GM21381 (cell line): ENCODE measurements around the gene FAM219A.
"Not testable (repeated sequence)": the region's sequence is repeated elsewhere in the genome, so short reads cannot be mapped to it uniquely, and the experiment has no call there.

Experiments
- ATAC-seq: cut with Tn5 transposase; IDR thresholded peaks from one replicate; pipeline ENCODE4 v1.9.1; 2021; ENCODE audit warnings: mild to moderate bottlenecking, moderate library complexity; ENCODE audit not compliant: unreplicated experiment

Gene FAM219A

GRCh38 chr9:34485822-34486221, 27.5 kb upstream of the FAM219A start:
- ATAC-seq, result no peak

- ATAC-seq, result no peak
Measured at GRCh38 chr9:34484678-34485077, 26.3 kb upstream of the FAM219A start.

DNA sequence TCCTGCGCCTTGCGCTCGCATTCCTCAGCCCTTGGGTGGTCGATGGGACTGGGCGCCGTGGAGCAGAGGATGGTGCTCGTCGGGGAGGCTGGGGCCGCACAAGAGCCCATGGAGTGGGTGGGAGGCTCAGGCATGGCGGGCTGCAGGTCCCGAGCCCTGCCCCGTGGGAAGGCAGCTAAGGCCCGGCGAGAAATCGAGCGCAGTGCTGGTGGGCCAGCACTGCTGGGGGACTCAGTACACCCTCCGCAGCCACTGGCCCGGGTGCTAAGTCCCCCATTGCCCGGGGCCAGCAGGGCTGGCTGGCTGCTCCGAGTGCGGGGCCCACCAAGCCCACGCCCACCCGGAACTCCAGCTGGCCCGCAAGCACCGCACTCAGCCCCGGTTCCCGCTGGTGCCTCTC, 24.4 kb upstream of the FAM219A start:
- ATAC-seq, result not testable (repeated sequence)

DNA sequence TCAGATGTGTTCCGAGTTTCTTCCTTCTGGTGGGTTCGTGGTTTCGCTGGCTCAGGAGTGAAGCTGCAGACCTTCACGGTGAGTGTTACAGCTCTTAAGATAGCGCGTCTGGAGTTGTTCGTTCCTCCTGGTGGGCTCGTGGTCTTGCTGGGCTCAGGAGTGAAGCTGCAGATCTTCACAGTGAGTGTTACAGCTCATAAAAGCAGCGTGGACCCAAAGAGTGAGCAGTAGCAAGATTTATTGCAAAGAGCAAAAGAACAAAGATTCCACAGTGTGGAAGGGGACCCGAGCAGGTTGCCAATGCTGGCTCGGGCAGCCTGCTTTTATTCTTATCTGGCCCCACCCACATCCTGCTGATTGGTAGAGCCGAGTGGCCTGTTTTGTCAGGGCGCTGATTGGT, 23.2 kb upstream of the FAM219A start:
- ATAC-seq, result not testable (repeated sequence)

GRCh38 chr9:34479431-34479866, 21.1 kb upstream of the FAM219A start:
- no peak for ATAC-seq

- ATAC-seq, result no peak
Measured at GRCh38 chr9:34477541-34477940, 19.2 kb upstream of the FAM219A start.

DNA sequence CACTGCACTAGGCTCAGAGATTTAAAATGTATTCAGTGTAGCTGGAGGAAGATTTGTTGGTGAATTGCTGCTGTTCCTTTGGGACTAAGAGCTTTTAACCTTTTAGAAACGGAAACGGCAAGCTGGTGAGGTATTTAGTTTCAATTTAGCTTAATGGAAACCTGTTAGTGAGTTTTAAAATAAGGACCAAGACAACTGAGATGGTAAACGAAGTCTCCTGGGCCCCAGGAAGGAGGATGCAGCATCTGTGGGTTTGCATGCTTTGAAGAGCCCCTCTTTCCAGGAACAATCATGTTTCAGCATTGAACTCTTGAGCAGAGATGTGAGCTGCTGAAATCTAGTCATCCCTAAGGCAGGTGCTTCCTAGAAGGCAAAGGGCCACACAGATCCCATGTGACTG, 16.7 kb upstream of the FAM219A start:
- no peak for ATAC-seq

DNA sequence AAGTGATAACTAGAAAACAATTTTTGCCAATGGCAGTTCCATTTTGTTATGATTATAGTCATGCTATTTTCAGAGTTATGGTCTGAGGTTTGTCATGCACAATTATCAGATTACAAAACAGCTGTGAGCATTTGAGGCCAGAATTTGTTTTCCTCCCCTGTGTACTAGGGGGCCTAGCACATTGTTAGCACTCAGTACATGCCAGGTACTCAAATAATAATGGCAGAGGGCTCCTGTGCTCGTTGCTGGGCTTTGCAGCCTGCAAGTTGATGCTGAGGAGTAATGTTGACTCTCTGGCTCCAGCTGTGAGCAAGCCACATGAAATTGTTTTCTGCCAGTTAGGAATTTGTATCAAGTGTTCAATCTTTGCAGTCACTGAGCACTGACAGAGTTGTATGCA, 7.1 kb upstream of the FAM219A start:
- no peak for ATAC-seq

DNA sequence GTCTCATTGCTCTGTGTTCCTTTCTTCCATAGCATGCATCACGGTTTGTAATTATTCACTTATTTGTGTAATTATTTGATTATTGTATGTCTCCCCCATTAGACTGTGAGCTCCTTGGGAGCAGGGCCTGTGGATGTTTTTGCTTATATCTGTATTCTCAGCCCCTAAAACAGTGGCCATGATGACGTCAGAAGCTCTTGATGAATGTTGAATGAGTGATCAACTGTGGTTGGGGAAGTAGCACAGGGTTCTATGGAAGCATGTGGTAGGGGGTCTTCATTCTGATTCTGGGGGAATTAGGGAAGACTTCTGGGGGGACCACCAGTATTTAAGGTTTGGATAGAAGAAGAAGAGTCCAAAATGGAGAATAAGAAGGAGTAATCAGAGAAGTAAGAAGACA, 6.2 kb upstream of the FAM219A start:
- no peak for ATAC-seq

DNA sequence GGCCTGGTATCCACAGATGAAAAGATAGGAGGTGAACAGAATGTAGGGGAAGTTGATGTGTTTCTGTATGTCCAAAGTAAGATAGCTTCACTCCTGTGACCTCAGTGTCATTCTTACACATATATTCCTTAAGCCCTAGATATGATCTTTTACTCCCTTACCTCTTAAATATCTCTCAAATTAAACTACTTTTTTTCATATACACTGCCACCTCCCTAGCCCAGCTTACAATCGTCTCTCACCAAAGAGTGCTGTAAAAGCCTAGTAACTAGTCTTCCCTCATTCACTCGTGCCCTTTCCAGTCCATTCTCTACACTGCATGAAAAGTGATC, 5.5 kb upstream of the FAM219A start:
- no peak for ATAC-seq

GRCh38 chr9:34463098-34463900, 4.9 kb upstream of the FAM219A start:
- no peak for ATAC-seq

GRCh38 chr9:34459941-34460340, 1.6 kb upstream of the FAM219A start:
- no peak for ATAC-seq

- ATAC-seq, result no peak
Measured at GRCh38 chr9:34459356-34459755, 986 bp upstream of the FAM219A start.

DNA sequence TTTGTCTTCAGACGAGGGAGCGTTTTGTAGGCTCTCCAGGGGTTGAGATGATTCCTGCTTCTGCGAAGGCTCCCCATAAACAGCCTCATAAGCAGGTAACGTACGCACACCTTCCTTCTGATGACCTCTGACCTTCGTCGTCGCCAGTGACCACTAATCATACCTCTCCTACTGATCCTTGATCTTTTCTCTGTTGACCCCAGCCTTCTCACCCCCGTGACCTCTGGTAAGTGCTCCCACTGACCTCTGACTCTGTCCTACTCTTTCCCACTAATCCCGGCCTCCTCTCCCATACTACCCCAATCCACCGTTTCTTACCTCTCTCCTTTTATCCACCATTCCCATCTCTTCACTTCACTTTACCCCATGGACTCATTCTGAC, 580 bp upstream of the FAM219A start:
- ATAC-seq, result no peak

GRCh38 chr9:34457266-34458012, 931 bp downstream of the FAM219A start:
- no peak for ATAC-seq

DNA sequence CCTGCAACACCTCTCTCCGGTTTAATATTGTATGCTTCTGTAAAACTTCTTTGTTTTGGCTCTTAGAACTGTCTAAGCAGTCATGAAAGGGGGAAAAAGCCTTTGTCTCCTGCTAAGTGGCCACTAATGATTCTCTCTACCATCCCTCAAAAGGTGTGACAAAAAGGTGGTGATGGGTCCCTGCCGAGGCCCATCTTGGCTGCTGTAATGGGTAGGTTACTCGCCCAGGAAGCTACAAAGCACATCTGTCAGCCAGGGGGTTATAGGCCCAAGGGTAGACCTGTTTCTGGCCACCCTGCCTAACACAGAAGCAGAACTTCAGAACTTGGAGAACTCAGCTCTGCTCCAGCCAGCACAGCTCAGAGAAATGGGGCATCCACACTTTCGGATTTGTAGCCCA, 1.6 kb downstream of the FAM219A start:
- ATAC-seq, result no peak

DNA sequence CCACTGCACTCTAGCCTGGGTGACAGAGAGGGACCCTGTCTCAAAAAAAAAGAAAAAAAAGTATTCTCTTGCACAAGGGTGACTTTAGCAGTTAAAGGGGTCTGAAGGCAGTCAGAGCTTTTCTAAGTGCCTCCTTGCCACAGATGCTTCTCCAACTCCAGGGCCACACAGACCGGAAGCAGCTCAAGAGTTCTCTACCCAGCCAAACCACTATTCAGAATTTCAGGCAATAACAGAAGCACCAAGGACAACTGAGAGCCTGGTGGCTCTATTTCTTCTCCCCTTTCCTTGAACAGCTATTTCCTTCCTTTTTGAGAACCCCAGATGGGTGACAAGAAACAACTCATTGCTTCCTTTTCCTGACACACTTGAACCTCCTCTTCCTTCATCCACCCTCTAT, 2.2 kb downstream of the FAM219A start:
- ATAC-seq, result no peak

DNA sequence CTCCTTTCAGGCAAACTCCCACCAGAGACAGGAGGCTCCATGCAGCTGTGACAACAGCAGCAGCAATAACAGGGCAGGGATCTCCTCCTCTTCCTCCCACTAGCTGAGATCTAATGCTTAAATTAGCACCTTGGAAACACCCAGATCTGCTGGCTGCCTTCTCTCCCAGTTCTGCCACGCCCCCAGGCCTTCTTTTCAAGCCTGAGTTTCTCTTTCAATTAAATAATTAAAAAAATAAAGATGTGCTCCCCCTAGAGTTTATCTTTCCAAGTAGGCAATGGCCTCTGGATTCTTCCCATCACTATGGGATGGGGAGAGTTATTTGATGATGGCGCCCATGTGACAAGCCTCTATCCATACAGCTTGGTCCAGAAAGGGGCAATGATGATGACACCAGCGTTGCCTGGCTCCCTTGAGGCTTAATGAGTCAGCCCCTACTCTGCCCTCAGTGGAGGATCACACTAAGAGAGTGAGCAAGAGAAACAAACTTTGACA, 3.8 kb downstream of the FAM219A start:
- no peak for ATAC-seq

GRCh38 chr9:34452568-34452967, 5.8 kb downstream of the FAM219A start:
- ATAC-seq, result no peak

DNA sequence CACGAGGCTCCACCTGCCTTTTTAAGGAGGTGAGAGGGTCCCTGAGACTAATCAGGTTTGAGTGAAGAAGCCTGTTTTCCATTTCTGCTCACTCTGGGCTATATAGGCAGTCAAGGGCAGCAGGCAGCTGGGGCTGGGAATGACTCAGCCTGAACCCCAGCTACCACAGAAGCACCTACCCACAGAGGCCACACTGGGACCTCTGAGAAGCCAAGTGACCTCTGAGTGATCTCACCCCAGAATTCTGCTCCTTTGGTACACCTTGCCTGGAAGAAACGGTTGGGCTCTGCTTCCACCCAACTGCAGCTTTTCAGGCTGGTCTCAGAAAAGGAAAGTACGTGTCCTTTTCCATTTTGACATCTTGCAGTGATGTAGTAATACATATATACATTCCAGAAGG, 6.8 kb downstream of the FAM219A start:
- ATAC-seq, result no peak

- no peak for ATAC-seq
Measured at GRCh38 chr9:34451135-34451534, 7.2 kb downstream of the FAM219A start.

DNA sequence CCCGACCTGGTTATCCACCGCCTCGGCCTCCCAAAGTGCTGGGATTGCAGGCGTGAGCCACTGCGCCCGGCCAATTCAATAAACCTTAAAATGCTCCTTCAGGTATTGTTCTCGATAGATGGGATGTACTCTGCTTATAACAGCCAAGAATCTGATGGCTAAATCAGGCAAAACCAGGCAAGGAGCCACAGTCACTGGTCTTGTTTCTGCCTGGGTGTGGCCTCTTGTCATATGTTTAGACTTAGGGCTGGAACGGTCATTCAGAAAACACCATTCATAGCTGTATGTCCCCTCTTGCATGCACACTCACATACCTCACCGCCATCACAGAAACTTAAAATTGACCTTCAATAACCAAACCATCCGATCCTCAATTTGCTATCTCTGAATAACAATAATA, 7.7 kb downstream of the FAM219A start:
- no peak for ATAC-seq
